ENCODE results near the gene IL1RAPL1. TPM values are rescaled to one million over a fixed set of nuclear protein-coding genes. Genes with fewer than 3 reads are reported as not detected.

The IL1RAPL1 gene
- total RNA-seq, 1 donor from 2014 or later: 0.24 TPM

- no peak for DNase-seq (ENCODE audit: low spot score)
These were observed 930.9 kb downstream of the IL1RAPL1 start for GRCh38 chrX:29518100-29518499.

GRCh38 chrX:29528281-29528680 is 941.0 kb downstream of the IL1RAPL1 start:
- no peak for DNase-seq (ENCODE audit: low spot score)

- DNase-seq (ENCODE audit: low spot score): peak; percentile 0
These were observed 943.3 kb downstream of the IL1RAPL1 start for GRCh38 chrX:29530501-29530900.

- DNase-seq (ENCODE audit: low spot score): no peak
These were observed 944.1 kb downstream of the IL1RAPL1 start for GRCh38 chrX:29531336-29531735.

GRCh38 chrX:29535212-29536162 is 948.2 kb downstream of the IL1RAPL1 start:
- DNase-seq (ENCODE audit: low spot score): no peak

- no peak for DNase-seq (ENCODE audit: low spot score)
These were observed 953.8 kb downstream of the IL1RAPL1 start for GRCh38 chrX:29541038-29541437.

GRCh38 chrX:29542152-29542551 is 954.9 kb downstream of the IL1RAPL1 start:
- DNase-seq (ENCODE audit: low spot score): no peak

- no peak for DNase-seq (ENCODE audit: low spot score)
These were observed 958.6 kb downstream of the IL1RAPL1 start for GRCh38 chrX:29545878-29546277.

- DNase-seq (ENCODE audit: low spot score): no peak
These were observed 960.6 kb downstream of the IL1RAPL1 start for GRCh38 chrX:29547877-29548276.

- no peak for DNase-seq (ENCODE audit: low spot score)
These were observed 966.3 kb downstream of the IL1RAPL1 start for GRCh38 chrX:29553542-29553941.

GRCh38 chrX:29555465-29556091 is 968.3 kb downstream of the IL1RAPL1 start:
- no peak for DNase-seq (ENCODE audit: low spot score)

- no peak for DNase-seq (ENCODE audit: low spot score)
These were observed 972.8 kb downstream of the IL1RAPL1 start for GRCh38 chrX:29560065-29560464.

- no peak for DNase-seq (ENCODE audit: low spot score)
These were observed 974.2 kb downstream of the IL1RAPL1 start for GRCh38 chrX:29561417-29561816.

- no peak for DNase-seq (ENCODE audit: low spot score)
These were observed 993.3 kb downstream of the IL1RAPL1 start for GRCh38 chrX:29580560-29580959.

GRCh38 chrX:29581223-29581622 is 994.0 kb downstream of the IL1RAPL1 start:
- DNase-seq (ENCODE audit: low spot score): no peak

GRCh38 chrX:29587107-29587506 is 999.9 kb downstream of the IL1RAPL1 start:
- no peak for DNase-seq (ENCODE audit: low spot score)

GRCh38 chrX:29590921-29591320 is 1003.7 kb downstream of the IL1RAPL1 start:
- DNase-seq (ENCODE audit: low spot score): no peak

GRCh38 chrX:29604381-29604780 is 1017.1 kb downstream of the IL1RAPL1 start:
- no peak for DNase-seq (ENCODE audit: low spot score)

GRCh38 chrX:29617276-29617675 is 1030.0 kb downstream of the IL1RAPL1 start:
- no peak for DNase-seq (ENCODE audit: low spot score)

- no peak for DNase-seq (ENCODE audit: low spot score)
These were observed 1030.5 kb downstream of the IL1RAPL1 start for GRCh38 chrX:29617725-29618124.

- DNase-seq (ENCODE audit: low spot score): no peak
These were observed 1040.6 kb downstream of the IL1RAPL1 start for GRCh38 chrX:29627833-29628232.

GRCh38 chrX:29634516-29634915 is 1047.3 kb downstream of the IL1RAPL1 start:
- DNase-seq (ENCODE audit: low spot score): no peak

GRCh38 chrX:29636331-29636730 is 1049.1 kb downstream of the IL1RAPL1 start:
- DNase-seq (ENCODE audit: low spot score): no peak

All from umbilical cord (tissue), 2 donors.